ENCODE data around the gene LAS1L.
"Not testable (repeated sequence)": the region's sequence is repeated elsewhere in the genome, so short reads cannot be mapped to it uniquely, and the experiment has no call there.

The LAS1L gene

GRCh38 chrX:65491620-65492019 is 43.0 kb downstream of the LAS1L start:
- no peak for DNase-seq (ENCODE audit: low read depth)
- TF ChIP-seq CTCF (IDR thresholded peaks at IDR 0.05; ENCODE audit: control insufficient read depth, insufficient read depth, low read depth, low read length, missing control alignments), result no peak
- no peak overlapping the region for H3K4me3 ChIP-seq (ENCODE audit: control insufficient read depth, low read depth, low read length)

- H3K4me3 ChIP-seq (ENCODE audit: control insufficient read depth, low read depth, low read length), result no peak overlapping the region
- no peak for TF ChIP-seq CTCF (IDR thresholded peaks at IDR 0.05; ENCODE audit: control insufficient read depth, insufficient read depth, low read depth, low read length, missing control alignments)
- no peak for DNase-seq (ENCODE audit: low read depth)
Observed at GRCh38 chrX:65488495-65488894, 46.1 kb downstream of the LAS1L start.

DNA sequence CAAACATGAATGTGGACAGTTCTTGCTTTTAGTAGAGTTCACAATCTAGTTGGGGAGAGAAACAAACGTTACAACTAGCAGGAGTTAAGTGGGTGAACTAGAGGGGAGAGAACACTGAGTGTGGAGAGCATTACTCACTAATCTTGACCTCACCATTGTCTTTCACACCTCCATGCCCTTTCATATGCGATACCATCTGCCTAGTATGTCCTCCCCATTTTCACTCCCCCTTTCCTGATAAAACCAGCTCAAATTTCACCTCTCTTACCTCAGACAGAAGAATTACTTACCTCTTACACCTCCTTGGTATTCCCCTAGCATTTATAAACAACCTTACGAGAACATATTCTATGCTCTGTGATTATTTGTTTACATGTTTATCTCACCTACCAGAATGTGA is 53.6 kb downstream of the LAS1L start:
- no peak overlapping the region for H3K4me3 ChIP-seq (ENCODE audit: control insufficient read depth, low read depth, low read length)
- no peak for TF ChIP-seq CTCF (IDR thresholded peaks at IDR 0.05; ENCODE audit: control insufficient read depth, insufficient read depth, low read depth, low read length, missing control alignments)
- no peak for DNase-seq (ENCODE audit: low read depth)

DNA sequence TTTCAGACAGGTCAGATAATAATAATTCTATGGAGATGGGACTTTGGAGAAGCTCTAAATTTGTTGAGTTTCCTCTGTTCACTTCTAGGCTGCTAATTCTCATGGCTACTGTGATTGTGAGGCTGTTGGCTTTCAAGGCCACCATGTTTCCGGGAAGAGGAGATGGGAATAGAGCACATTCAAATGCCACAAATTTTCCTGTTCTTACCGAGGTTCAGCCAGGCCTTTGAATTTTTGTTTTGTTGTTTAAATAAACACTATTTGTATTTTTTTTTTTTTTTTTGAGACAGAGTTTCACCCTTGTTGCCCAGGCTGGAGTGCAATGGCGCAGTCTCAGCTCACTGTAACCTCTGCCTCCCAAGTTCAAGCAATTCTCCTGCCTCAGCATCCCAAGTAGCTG is 55.5 kb downstream of the LAS1L start:
- not testable (repeated sequence) for DNase-seq (ENCODE audit: low read depth); H3K4me3 ChIP-seq (ENCODE audit: control insufficient read depth, low read depth, low read length)

DNA sequence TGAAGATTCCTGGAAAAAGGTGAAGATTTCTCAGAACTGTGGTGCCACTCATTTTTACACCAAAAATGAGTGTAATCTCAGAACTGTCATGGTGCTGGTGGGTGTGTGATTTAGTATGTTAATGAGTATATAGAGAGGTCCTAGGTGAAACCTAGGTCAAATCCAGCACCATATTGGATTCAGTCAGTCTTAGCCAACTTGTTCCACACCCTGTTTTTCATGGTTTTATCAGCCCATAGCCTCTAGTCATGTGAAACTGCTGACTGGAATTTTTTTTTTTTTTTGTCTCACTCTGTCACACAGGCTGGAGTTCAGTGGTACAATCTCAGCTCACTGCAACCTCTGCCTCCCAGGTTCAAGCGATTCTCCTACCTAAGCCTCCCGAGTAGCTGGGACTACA is 58.0 kb downstream of the LAS1L start:
- no peak overlapping the region for H3K4me3 ChIP-seq (ENCODE audit: control insufficient read depth, low read depth, low read length)
- TF ChIP-seq CTCF (IDR thresholded peaks at IDR 0.05; ENCODE audit: control insufficient read depth, insufficient read depth, low read depth, low read length, missing control alignments), result no peak
- no peak for DNase-seq (ENCODE audit: low read depth)

DNA sequence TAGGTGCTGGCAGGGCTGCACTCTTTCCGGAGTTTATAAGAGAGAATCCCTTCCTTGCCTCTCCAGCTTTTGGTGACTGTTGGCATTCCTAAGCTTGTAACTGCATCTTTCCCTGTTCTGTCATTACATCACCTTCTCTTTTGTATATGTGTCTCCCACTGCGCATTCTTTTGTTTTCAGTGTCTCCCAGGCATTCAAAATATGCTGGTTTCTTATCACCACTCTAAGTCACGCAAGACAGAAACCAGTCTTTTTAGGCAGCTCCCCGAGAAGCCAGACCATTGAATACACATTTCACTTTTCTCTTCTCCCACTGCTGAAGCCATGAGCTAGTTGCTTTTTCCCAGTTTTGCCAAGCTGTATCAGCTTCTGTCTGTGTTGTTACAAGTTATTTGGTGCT is 71.0 kb downstream of the LAS1L start:
- TF ChIP-seq CTCF (IDR thresholded peaks at IDR 0.05; ENCODE audit: control insufficient read depth, insufficient read depth, low read depth, low read length, missing control alignments), result no peak
- DNase-seq (ENCODE audit: low read depth), result no peak
- H3K4me3 ChIP-seq (ENCODE audit: control insufficient read depth, low read depth, low read length), result no peak overlapping the region

All from AG09309 (cell line).